ENCODE measurements around the gene KCNH4. TPM values are rescaled to one million over a fixed set of nuclear protein-coding genes. Genes with fewer than 3 reads are reported as not detected.

KCNH4 gene
- polyA plus RNA-seq, 3 donors, result 0.04 to 0.10 (median 0.04) TPM

GRCh38 chr17:42138749-42139492 lies 42.0 kb downstream of the KCNH4 start:
- DNase-seq, result no peak

- DNase-seq, result no peak
Observed at GRCh38 chr17:42136654-42137051, 44.3 kb downstream of the KCNH4 start.

GRCh38 chr17:42135664-42136653 lies 45.0 kb downstream of the KCNH4 start:
- DNase-seq, result no peak

- no peak for DNase-seq
Observed at GRCh38 chr17:42135151-42135550, 45.8 kb downstream of the KCNH4 start.

GRCh38 chr17:42133461-42134041 lies 47.4 kb downstream of the KCNH4 start:
- no peak for DNase-seq

- DNase-seq, result peak; percentile 59
Observed at GRCh38 chr17:42132941-42133340, 48.0 kb downstream of the KCNH4 start.

- no peak for DNase-seq
Observed at GRCh38 chr17:42131981-42132432, 48.9 kb downstream of the KCNH4 start.

- DNase-seq, result no peak
Observed at GRCh38 chr17:42131232-42131631, 49.7 kb downstream of the KCNH4 start.

- DNase-seq, result no peak
Observed at GRCh38 chr17:42130310-42130936, 50.5 kb downstream of the KCNH4 start.

- no peak for DNase-seq
Observed at GRCh38 chr17:42129109-42129837, 51.7 kb downstream of the KCNH4 start.

- DNase-seq, result no peak
Observed at GRCh38 chr17:42127414-42127813, 53.5 kb downstream of the KCNH4 start.

GRCh38 chr17:42126836-42127235 lies 54.1 kb downstream of the KCNH4 start:
- no peak for DNase-seq

- no peak for DNase-seq
Observed at GRCh38 chr17:42125565-42125964, 55.4 kb downstream of the KCNH4 start.

- DNase-seq, result no peak
Observed at GRCh38 chr17:42124256-42124655, 56.7 kb downstream of the KCNH4 start.

- no peak for DNase-seq
Observed at GRCh38 chr17:42122371-42123303, 58.3 kb downstream of the KCNH4 start, which contains the start of gene HSPB9. TSS of gene HSPB9 (plus strand) at chr17:42122804. CDS start at chr17:42122851, 47 bp downstream.

- peak; percentile 71 for DNase-seq
Observed at GRCh38 chr17:42120770-42121769, 59.9 kb downstream of the KCNH4 start, which contains the start of gene KAT2A. TSS of gene KAT2A (minus strand) at chr17:42121367. CDS start at chr17:42121304, 63 bp downstream.

- no peak for DNase-seq
Observed at GRCh38 chr17:42120161-42120769, 60.7 kb downstream of the KCNH4 start.

GRCh38 chr17:42119301-42119700 lies 61.6 kb downstream of the KCNH4 start:
- no peak for DNase-seq

All from renal pelvis (tissue), 4 donors.